ENCODE data around the gene EIF2AK3.
"Not testable (repeated sequence)": the region's sequence is repeated elsewhere in the genome, so short reads cannot be mapped to it uniquely, and the experiment has no call there.

Gene EIF2AK3

GRCh38 chr2:88636026-88636425 is 8.8 kb upstream of the EIF2AK3 start:
- no peak for DNase-seq (ENCODE audit: low read depth)

- DNase-seq (ENCODE audit: low read depth): no peak
Observed at GRCh38 chr2:88632569-88632968, 5.3 kb upstream of the EIF2AK3 start.

- no peak for DNase-seq (ENCODE audit: low read depth)
Observed at GRCh38 chr2:88628571-88628939, 1.3 kb upstream of the EIF2AK3 start.

- peak; percentile 52 for DNase-seq (ENCODE audit: low read depth)
Observed at GRCh38 chr2:88627856-88628570, 749 bp upstream of the EIF2AK3 start.

- DNase-seq (ENCODE audit: low read depth): no peak
Observed at GRCh38 chr2:88626171-88627054, 851 bp downstream of the EIF2AK3 start.

- DNase-seq (ENCODE audit: low read depth): no peak
Observed at GRCh38 chr2:88624477-88624876, 2.8 kb downstream of the EIF2AK3 start.

- not testable (repeated sequence) for DNase-seq (ENCODE audit: low read depth)
Observed at GRCh38 chr2:88623831-88624465, 3.3 kb downstream of the EIF2AK3 start.

GRCh38 chr2:88622307-88622706 is 5.0 kb downstream of the EIF2AK3 start:
- no peak for DNase-seq (ENCODE audit: low read depth)

GRCh38 chr2:88621432-88621831 is 5.8 kb downstream of the EIF2AK3 start:
- DNase-seq (ENCODE audit: low read depth): no peak

GRCh38 chr2:88620015-88620414 is 7.2 kb downstream of the EIF2AK3 start:
- DNase-seq (ENCODE audit: low read depth): no peak

- DNase-seq (ENCODE audit: low read depth): no peak
Observed at GRCh38 chr2:88615822-88616221, 11.4 kb downstream of the EIF2AK3 start.

GRCh38 chr2:88614497-88615157 is 12.6 kb downstream of the EIF2AK3 start:
- no peak for DNase-seq (ENCODE audit: low read depth)

- DNase-seq (ENCODE audit: low read depth): no peak
Observed at GRCh38 chr2:88613921-88614320, 13.3 kb downstream of the EIF2AK3 start.

GRCh38 chr2:88608184-88608583 is 19.1 kb downstream of the EIF2AK3 start:
- DNase-seq (ENCODE audit: low read depth): no peak

- no peak for DNase-seq (ENCODE audit: low read depth)
Observed at GRCh38 chr2:88607416-88607815, 19.8 kb downstream of the EIF2AK3 start.

- no peak for DNase-seq (ENCODE audit: low read depth)
Observed at GRCh38 chr2:88606371-88607030, 20.8 kb downstream of the EIF2AK3 start.

GRCh38 chr2:88603146-88603545 is 24.1 kb downstream of the EIF2AK3 start:
- DNase-seq (ENCODE audit: low read depth): no peak

GRCh38 chr2:88602022-88602421 is 25.2 kb downstream of the EIF2AK3 start:
- DNase-seq (ENCODE audit: low read depth): no peak

GRCh38 chr2:88601286-88601685 is 26.0 kb downstream of the EIF2AK3 start:
- DNase-seq (ENCODE audit: low read depth): no peak

- no peak for DNase-seq (ENCODE audit: low read depth)
Observed at GRCh38 chr2:88600038-88600465, 27.2 kb downstream of the EIF2AK3 start.

- DNase-seq (ENCODE audit: low read depth): no peak
Observed at GRCh38 chr2:88599527-88599926, 27.7 kb downstream of the EIF2AK3 start.

- no peak for DNase-seq (ENCODE audit: low read depth)
Observed at GRCh38 chr2:88597168-88597567, 30.1 kb downstream of the EIF2AK3 start.
